Lower leg skin (tissue), 4 donors: ENCODE data around the gene IGSF3. TPM values are rescaled to one million over a fixed set of nuclear protein-coding genes. Genes with fewer than 3 reads are reported as not detected.

Experiments used
- DNase-seq, 2 donors: peaks; one replicate each; pipeline ENCODE4 v3.0.0-alpha.2; 2019; ENCODE audit warnings: low spot score in 2 of 2
- H3K4me3 ChIP-seq: fragments of 200-600 bp; sonication (generic); 2 replicates; pipeline ENCODE4 v1.5.1; 2017; ENCODE audit warnings: mild to moderate bottlenecking, low read depth; ENCODE audit not compliant: poor library complexity, severe bottlenecking
- POLR2A ChIP-seq, 2 donors: fragments of 450-650 bp; IDR thresholded peaks; one replicate each; pipeline ENCODE4 v1.6.1; 2016 to 2017; ENCODE audit warnings: antibody characterized with exemption in 2 of 2, mild to moderate bottlenecking in 1 of 2, moderate library complexity in 1 of 2
- WGBS, 2 donors: methylation state at CpG; one replicate each; pipeline ENCODE4 v1.1.5; 2018; 5-methylcytosine and 5-hydroxymethylcytosine counted together
- intact Hi-C: fragments of 100-400 bp; cut with DNase I; formaldehyde crosslinking; loops from one replicate; pipeline ENCODE4 v1.15.0; 2023; ENCODE audit warnings: low total_unique reads
- total RNA-seq, 4 donors: library from RNA; depleted of rRNA; stranded (reverse); fragments of >200 nt; gene quantifications; one replicate each; pipeline ENCODE4 v1.1.0, GENCODE V29; 2016
- TF ChIP-seq, protein P1 (sequence below), 3 donors: fragments of 450-650 bp; IDR thresholded peaks; one replicate each; pipeline ENCODE4 v1.5.1; 2016; ENCODE audit warnings: antibody characterized with exemption in 3 of 3, mild to moderate bottlenecking in 3 of 3, moderate library complexity in 2 of 3

IGSF3 gene
- total RNA-seq, 4 donors from 2014 or later = 51.1 to 61.0 (median 57.1) TPM

DNA sequence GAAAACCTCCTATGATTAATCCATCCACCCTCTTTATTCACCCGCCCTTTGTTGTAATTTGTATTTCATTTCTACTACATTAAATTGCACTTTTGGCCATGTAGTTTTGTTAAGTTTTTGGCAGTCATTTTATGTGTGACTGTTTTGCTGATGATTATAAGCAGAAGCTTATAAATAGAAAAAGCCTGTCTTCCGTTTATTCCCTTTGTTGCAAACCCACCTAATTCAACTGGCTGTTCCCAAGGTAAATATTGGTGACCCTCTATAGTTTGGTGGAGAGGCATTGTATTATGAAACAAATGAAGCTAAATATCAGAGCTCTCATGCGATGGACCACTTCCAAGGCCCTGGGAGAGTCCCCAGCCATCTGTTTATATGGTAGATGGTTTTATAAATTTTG, 36.7 kb upstream of the IGSF3 start:
- DNase-seq = no peak
- WGBS, 2 donors = 49 to 68% methylated on average over 3 of the region's 3 CpGs
- no peak overlapping the region for H3K4me3 ChIP-seq
- intact Hi-C loops = no loop called here
- no peak for TF ChIP-seq POLR2A (IDR thresholded peaks at IDR 0.05)
- TF ChIP-seq, protein P1, sequence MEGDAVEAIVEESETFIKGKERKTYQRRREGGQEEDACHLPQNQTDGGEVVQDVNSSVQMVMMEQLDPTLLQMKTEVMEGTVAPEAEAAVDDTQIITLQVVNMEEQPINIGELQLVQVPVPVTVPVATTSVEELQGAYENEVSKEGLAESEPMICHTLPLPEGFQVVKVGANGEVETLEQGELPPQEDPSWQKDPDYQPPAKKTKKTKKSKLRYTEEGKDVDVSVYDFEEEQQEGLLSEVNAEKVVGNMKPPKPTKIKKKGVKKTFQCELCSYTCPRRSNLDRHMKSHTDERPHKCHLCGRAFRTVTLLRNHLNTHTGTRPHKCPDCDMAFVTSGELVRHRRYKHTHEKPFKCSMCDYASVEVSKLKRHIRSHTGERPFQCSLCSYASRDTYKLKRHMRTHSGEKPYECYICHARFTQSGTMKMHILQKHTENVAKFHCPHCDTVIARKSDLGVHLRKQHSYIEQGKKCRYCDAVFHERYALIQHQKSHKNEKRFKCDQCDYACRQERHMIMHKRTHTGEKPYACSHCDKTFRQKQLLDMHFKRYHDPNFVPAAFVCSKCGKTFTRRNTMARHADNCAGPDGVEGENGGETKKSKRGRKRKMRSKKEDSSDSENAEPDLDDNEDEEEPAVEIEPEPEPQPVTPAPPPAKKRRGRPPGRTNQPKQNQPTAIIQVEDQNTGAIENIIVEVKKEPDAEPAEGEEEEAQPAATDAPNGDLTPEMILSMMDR (IDR thresholded peaks at IDR 0.05) = no peak

GRCh38 chr1:116699605-116700004, 32.1 kb upstream of the IGSF3 start:
- TF ChIP-seq, protein P1 (IDR thresholded peaks at IDR 0.05) = no peak
- no peak for TF ChIP-seq POLR2A (IDR thresholded peaks at IDR 0.05)
- DNase-seq = no peak
- no peak overlapping the region for H3K4me3 ChIP-seq
- intact Hi-C loops = no loop called here

GRCh38 chr1:116698244-116698595, 30.7 kb upstream of the IGSF3 start:
- WGBS, 2 donors = 83 to 89% methylated on average over 2 of the region's 2 CpGs
- DNase-seq = no peak
- TF ChIP-seq, protein P1 (IDR thresholded peaks at IDR 0.05) = no peak
- TF ChIP-seq POLR2A (IDR thresholded peaks at IDR 0.05) = no peak
- no peak overlapping the region for H3K4me3 ChIP-seq
- intact Hi-C loops = no loop called here

DNA sequence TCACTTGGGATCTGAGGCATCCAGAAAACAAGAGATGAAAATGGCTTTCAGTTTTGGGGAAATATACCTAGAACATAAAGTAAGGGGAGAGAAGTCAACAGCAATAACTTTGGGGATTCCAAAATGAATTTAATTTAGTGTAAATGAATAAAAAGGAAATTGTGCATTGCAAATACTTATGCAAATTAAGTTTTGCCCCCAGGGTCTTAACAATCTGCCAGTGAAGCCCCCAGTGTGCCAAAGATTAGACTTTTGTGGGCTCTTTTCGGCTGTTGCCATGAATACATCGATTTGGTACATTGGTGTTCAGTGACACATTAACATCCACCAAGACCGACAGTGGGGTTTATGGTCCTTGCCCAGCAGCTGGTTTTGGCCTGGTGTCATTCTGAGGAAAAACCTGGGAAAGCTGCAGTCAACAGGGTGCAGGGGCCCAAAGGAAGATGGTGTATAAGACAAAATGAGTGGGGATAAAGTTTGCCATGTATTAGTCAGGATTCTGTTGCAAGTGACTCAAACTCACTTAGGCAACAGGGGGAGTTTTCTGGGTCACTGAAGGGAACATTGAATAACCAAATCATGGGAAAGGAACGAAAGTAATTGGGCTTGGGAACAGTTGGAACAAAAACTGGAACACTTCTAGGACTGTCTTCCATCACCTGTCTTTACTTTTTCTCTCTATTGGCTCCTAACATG, 30.2 kb upstream of the IGSF3 start:
- no peak for TF ChIP-seq POLR2A (IDR thresholded peaks at IDR 0.05)
- TF ChIP-seq, protein P1 (IDR thresholded peaks at IDR 0.05) = no peak
- no peak overlapping the region for H3K4me3 ChIP-seq
- DNase-seq = no peak
- WGBS, 2 donors = 77 to 83% methylated on average over 4 of the region's 4 CpGs
- intact Hi-C loops = no loop called here

- DNase-seq = no peak
- intact Hi-C loops = no loop called here
- 54 to 73% methylated on average over 3 of the region's 3 CpGs for WGBS, 2 donors
- no peak for TF ChIP-seq POLR2A (IDR thresholded peaks at IDR 0.05)
- TF ChIP-seq, protein P1 (IDR thresholded peaks at IDR 0.05) = no peak
- no peak overlapping the region for H3K4me3 ChIP-seq
These were observed 27.0 kb upstream of the IGSF3 start for GRCh38 chr1:116694524-116694923.
